GM18502 (cell line): ENCODE results near the gene SOX10.

Experiments used
- ATAC-seq: cut with Tn5 transposase; IDR thresholded peaks from one replicate; pipeline ENCODE4 v1.9.1; 2021; ENCODE audit warnings: mild to moderate bottlenecking; ENCODE audit not compliant: unreplicated experiment, poor library complexity

The SOX10 gene

GRCh38 chr22:37983860-37984791 lies at the start of gene SOX10:
Gene SOX10, minus strand, starts transcription at chr22:37984555. Its CDS starts 771 bp downstream, at chr22:37983784.
- ATAC-seq = no peak

DNA sequence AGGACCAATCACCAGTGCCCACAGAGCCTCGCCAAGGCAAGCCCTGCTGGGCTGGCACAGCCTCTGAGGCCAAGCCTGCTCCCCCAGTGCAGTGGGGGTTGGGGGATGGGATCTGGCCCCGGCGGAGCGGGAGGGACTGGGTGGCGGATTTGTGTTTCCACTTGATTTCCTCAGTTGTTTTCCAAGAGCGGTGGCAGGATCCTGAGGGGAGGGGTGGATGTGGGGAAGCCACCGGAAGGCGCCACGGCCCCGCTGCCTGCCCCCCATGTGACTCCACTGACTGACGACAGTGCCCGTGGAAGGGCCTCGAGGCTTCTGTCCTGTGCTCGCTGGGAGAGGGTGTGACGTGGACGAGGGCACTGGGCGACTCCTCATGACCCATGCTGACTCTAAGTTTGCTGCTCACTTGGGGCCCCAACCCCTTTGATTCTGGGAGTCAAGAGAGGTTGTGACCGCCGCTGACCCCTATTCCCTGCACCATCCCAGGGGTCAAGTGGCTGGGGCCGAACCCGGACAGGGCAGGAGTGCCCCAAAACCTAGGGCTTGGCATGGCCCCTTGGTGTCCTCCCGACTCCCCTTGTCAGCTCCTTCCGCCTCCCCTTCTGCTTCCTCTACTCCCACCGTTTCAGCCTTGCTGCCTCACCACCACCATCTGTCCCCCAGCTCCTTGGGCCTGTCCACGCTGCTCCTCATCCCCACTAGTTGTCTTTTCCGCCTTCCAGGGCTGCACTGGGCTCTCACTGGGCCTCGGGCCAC lies 49.3 kb upstream of the SOX10 start:
- no peak for ATAC-seq

DNA sequence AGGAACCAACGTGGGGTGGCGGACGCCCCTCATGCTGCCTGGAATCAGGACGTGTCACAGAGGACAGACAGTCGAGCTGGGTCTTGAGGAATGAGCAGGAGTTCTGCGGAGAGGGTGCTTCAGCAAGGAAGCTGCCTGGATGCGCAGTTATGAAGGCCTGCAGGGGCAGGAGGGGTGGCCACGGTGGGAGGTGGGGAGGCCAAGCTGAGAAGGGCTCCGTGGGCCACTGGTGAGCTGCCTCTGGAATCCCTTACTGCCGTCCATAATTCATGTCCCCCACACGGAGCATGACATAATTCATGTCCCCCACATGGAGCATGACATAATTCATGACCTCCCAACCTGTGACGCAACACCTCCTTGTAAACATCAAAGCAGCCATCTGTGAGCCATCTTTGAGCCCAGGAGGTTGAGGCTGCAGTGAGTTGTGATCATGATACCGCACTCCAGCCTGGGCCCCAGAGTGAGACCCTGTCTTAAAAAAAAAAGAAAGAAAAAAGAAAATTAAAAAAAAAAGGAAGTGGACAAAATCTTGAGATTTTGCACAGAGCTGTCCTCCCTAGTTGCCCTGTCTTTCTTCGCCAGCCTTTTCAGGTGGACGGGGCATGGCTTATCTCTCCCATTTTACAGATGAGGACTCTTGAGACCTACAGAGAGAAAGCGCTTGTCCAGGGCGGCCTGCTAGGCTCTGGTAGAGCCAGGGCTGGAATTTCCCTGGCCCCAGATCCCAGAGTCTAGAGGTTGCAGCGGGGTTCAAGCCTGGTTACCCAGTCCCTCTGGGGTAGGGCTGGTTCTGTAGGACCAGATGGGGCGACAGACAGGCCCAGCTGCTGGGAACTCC lies 48.5 kb upstream of the SOX10 start:
- no peak for ATAC-seq

- no peak for ATAC-seq
Observed at GRCh38 chr22:38031491-38031890, 47.1 kb upstream of the SOX10 start.

GRCh38 chr22:38030311-38031133 lies 46.2 kb upstream of the SOX10 start:
- no peak for ATAC-seq

DNA sequence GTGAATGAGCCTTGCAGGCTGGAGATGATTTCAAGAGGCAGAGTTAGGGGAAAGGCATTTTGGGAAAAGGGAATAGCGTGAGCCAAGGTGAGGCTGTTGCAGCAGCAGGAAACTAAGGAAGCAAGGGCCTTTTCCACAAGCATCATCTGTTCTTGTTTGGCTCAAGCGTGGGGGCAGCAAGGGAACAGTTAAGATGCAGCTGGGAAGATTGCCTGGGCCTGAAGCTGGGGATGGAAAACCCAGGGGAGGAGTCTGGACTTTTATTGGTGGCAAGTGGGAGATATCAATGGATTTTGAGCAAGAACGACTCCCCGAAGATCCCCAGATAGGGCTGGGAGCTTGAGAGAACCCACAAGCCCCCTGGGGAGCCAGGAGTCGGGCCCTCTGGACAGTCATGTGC lies 45.5 kb upstream of the SOX10 start:
- ATAC-seq = no peak

GRCh38 chr22:38029370-38029769 lies 45.0 kb upstream of the SOX10 start:
- ATAC-seq = no peak

DNA sequence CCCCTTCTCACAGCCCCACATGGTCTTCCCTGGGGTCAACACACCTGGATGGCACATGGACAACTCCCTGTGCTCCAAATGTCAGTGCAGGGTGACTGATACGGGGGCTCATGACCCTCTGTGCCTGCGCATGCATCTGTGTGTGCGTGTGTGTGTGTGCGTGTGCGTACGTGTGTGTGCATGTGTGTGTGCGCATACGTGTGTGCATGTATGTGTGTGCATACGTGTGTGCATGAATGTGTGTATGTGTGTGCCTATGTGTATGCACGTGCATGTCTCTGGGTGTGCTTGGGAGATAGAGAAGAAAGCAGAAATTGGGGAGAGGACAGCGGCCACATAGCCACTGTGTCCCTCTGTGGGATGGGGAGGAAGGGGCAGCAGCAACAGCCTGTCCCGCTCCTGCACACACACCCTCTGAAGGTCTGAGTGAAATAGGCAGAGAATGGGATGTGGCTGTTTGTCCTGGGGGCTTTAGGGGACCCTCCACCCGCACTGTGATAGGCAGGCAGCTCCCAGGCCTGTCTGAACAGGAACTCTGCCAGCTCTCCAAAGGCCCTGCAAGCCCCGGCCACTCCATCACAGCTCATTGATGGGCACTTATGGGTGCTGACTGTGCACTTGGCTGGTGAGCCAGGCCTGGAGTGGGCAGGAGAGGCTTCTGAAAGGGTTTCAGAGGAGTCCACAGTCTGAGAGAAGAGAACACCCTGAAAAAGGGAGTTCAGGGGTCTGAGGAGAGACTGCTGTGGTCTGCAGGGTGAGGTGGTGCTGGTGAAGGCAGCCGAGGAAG lies 44.2 kb upstream of the SOX10 start:
- no peak for ATAC-seq

- ATAC-seq = no peak
Observed at GRCh38 chr22:38027487-38027886, 43.1 kb upstream of the SOX10 start.

DNA sequence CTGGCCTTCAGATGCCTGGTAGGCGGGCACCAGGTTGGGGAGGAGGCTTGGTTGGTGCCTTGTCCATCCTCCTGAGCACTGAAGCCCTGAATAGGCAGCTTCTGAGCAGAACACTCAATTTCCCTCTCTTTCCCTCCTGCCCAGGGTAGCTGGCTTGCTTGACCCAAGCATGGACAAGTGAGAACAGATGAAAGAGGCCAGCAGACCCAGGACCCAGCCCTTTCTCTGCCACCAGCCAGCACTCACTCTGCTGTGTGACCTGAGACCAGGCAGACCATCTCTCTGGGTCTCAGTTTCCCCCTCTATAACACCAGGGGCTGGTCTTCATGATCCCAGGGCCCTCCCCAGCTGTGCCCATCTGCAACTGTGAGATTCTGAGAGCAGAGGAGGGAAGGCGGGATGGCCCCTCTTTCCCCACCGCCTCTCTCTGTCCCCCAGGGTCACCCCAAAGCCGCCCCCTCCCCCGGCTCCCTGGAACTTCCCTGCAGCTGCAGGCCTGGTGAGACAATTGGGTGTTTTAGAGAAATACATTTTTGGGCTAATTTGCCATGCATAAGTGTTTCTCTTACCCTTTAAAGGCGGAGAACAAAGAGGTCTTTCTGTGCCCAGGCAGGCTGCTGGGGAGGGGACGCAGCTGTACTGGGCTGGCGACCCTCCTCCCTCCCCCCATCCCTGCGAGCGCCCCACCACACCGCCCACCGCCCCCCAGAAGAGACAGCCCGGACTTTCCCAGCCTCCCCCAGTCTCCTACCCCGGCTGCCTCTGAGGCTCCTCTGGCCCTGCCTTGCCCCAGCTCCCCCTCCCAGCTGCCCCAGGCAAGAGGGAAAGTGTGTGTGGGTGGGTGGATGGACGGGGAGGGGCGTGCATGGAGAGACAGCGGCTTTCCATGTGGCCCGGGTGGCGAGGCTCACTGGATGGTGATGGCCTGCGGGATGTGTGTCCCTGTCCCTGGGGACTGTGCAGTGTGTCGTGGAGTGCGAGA lies 42.1 kb upstream of the SOX10 start:
- ATAC-seq = no peak

- no peak for ATAC-seq
Observed at GRCh38 chr22:38025514-38025913, 41.2 kb upstream of the SOX10 start.

- no peak for ATAC-seq
Observed at GRCh38 chr22:38023045-38023444, 38.7 kb upstream of the SOX10 start.

GRCh38 chr22:38021206-38021605 lies 36.9 kb upstream of the SOX10 start:
- ATAC-seq = no peak

DNA sequence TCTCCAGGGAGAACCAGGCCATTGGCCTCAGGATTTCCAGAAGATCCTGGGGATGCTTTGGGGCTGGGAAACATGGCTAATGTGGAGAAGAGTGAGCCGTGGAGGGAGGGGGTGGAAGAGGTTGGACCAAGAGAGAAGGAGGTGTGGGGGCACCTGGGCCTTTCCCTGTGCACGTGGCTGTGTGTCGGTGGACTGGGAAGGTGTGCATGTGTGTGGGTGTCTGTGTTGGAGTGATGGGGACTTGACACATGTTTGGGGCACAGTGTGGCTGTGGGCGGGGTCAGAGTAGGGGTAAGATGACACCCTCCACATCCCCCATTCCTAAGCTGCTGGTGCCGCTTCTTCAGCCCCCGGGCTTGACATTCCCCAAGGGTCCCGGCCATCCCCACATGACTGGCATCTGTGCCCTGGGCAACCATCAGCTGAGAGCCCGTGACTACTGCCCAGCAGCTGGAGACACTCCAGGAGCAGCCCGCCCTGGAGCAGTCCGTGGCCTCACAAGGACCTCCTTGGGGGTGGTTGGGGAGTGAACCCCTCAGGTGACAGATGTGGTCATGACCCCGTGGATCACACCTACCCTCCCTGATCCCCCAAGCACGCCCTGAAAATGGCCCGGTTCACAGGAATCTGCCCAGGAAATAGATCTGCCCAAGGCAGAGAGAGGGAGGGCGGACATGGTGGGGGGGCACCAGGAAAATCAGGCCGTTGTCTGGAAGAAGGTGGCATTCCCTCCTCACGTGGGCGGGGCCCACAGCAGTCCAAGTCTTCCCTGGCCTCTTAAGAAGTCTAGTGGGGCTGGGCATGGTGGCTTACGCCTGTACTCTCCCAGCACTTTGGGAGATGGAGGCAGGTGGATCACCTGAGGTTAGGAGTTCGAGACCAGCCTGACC lies 34.8 kb upstream of the SOX10 start:
- no peak for ATAC-seq

DNA sequence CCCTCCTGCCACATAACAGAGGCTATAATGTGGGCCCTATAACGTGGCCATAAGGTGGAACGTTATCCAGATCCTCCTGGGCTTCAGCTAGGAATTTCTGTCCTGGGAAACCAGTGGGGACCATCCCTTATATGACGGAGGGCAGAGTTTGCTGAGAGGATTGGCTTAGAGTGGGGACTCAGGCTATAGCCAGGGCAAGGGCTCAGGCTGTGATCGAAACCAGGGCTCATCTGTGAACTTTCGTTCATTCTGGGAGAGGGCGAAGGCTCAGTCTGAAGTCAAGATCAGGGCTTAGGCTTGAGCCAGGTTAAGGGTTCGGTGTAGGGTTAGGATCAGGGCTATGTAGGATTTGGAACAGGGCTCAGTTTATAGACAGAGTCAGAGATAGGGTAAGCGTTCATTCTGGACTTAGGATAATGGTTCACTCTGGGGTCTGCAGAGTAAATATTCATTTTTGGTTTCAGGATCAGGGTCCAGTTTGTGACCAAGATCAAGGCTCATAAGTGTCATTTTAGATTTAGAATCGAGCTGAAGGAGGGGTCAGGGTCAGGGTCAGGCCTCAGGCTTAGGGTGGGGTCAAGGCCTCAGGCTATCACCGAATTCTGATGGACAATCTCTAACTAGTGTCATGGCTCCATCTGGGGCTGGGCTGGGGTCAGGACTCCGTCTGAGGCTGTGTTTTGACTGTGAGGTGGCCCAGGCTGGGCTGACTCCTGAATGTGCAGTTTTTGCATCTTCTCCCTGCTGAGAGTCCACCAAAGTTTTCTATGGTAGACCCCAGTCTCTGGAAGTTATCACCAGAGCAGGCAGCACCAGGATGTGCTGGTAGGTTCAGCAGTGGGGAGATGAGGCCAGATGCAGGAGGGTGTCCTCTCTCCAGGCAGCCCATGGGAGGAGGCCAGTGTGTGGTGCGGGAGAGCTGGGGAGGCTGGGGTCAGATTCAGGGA lies 33.9 kb upstream of the SOX10 start:
- no peak for ATAC-seq
